CD14-positive monocyte (primary cell): ENCODE measurements around the gene AJUBA. TPM values are rescaled to one million over a fixed set of nuclear protein-coding genes. Genes with fewer than 3 reads are reported as not detected.

Experiments
- DNase-seq, 3 donors: peaks; one replicate each; pipeline ENCODE4 v3.0.0-alpha.2; 2011 to 2022
- H2AFZ ChIP-seq: 2 replicates; pipeline ENCODE4 v1.6.0; 2012; ENCODE audit warnings: mild to moderate bottlenecking, low read depth, low read length, inconsistent platforms; ENCODE audit not compliant: insufficient read depth, poor library complexity, severe bottlenecking
- H3K27ac ChIP-seq, 2 donors: 1 replicate in 1 of 2; 2 replicates in 1 of 2; pipeline ENCODE4 v1.5.1; 2012 to 2013; ENCODE audit warnings: low read length in 2 of 2, control low read depth in 1 of 2, inconsistent platforms in 1 of 2, low read depth in 1 of 2, mild to moderate bottlenecking in 1 of 2
- H3K27me3 ChIP-seq, 2 donors: one replicate each; pipeline versions ENCODE4 v1.6.0 to v1.6.1; 2011 to 2013; ENCODE audit warnings: low read length in 2 of 2; ENCODE audit not compliant: control insufficient read depth in 2 of 2, insufficient read depth in 2 of 2
- H3K36me3 ChIP-seq, 2 donors: replicated peaks in 1 of 2; 1 replicate in 1 of 2; 2 replicates in 1 of 2; pipeline versions ENCODE4 v1.5.1 to v1.6.1; 2012 to 2013; ENCODE audit warnings: low read length in 2 of 2, control low read depth in 1 of 2, inconsistent platforms in 1 of 2, mild to moderate bottlenecking in 1 of 2; ENCODE audit not compliant: insufficient read depth in 2 of 2, control insufficient read depth in 1 of 2
- H3K4me1 ChIP-seq, 2 donors: 1 replicate in 1 of 2; 2 replicates in 1 of 2; pipeline versions ENCODE4 v1.5.1 to v1.6.1; 2012 to 2013; ENCODE audit warnings: low read length in 2 of 2, control low read depth in 1 of 2, inconsistent platforms in 1 of 2, mild to moderate bottlenecking in 1 of 2, moderate library complexity in 1 of 2; ENCODE audit not compliant: insufficient read depth in 2 of 2, control insufficient read depth in 1 of 2
- H3K4me2 ChIP-seq: replicated peaks from 2 replicates; pipeline ENCODE3; 2012; ENCODE audit warnings: low read length, moderate library complexity, mild to moderate bottlenecking; ENCODE audit not compliant: poor library complexity, severe bottlenecking; ENCODE audit errors: extremely low read depth
- H3K4me3 ChIP-seq, 3 experiments: fragments of 200-600 bp in 1 of 3; sonication (generic) in 1 of 3; replicated peaks in 1 of 3; 1 replicate in 2 of 3; 2 replicates in 1 of 3; pipeline ENCODE4 v1.5.1; 2011 to 2013; ENCODE audit warnings: low read length in 3 of 3, mild to moderate bottlenecking in 3 of 3, control low read depth in 2 of 3, low read depth in 2 of 3, inconsistent platforms in 1 of 3, moderate library complexity in 1 of 3
- H3K79me2 ChIP-seq: 2 replicates; pipeline ENCODE4 v1.6.0; 2012; ENCODE audit warnings: mild to moderate bottlenecking, control low read depth, inconsistent platforms, low read length, moderate library complexity; ENCODE audit not compliant: insufficient read depth
- H3K9ac ChIP-seq: 2 replicates; pipeline ENCODE4 v1.6.0; 2017; ENCODE audit warnings: low read length, mild to moderate bottlenecking; ENCODE audit not compliant: insufficient read depth, poor library complexity, severe bottlenecking
- H3K9me3 ChIP-seq, 2 donors: replicated peaks in 1 of 2; 1 replicate in 1 of 2; 2 replicates in 1 of 2; pipeline versions ENCODE4 v1.5.1 to v1.6.1; 2012 to 2013; ENCODE audit warnings: low read length in 2 of 2, control low read depth in 1 of 2; ENCODE audit not compliant: control insufficient read depth in 1 of 2, insufficient read depth in 1 of 2
- H4K20me1 ChIP-seq: 2 replicates; pipeline ENCODE4 v1.6.0; 2012; ENCODE audit warnings: mild to moderate bottlenecking, low read length, control low read depth, moderate library complexity; ENCODE audit not compliant: insufficient read depth
- H3K27ac Mint-ChIP-seq, 7 donors: one replicate each; pipeline ENCODE4 v1.8.0; 2020; ENCODE audit warnings: mild to moderate bottlenecking in 7 of 7, mixed read lengths in 7 of 7, moderate library complexity in 6 of 7, inconsistent platforms in 2 of 7
- H3K27me3 Mint-ChIP-seq, 3 donors: one replicate each; pipeline ENCODE4 v1.8.0; 2021 to 2022; ENCODE audit warnings: low read depth in 3 of 3, mild to moderate bottlenecking in 3 of 3, mixed read lengths in 3 of 3, moderate library complexity in 3 of 3, inconsistent platforms in 1 of 3
- H3K36me3 Mint-ChIP-seq, 2 donors: one replicate each; pipeline ENCODE4 v1.8.0; 2020; ENCODE audit warnings: mixed read lengths in 2 of 2, inconsistent platforms in 1 of 2, mild to moderate bottlenecking in 1 of 2
- H3K4me1 Mint-ChIP-seq: one replicate; pipeline ENCODE4 v1.8.0; 2020; ENCODE audit warnings: mild to moderate bottlenecking, mixed read lengths
- H3K4me3 Mint-ChIP-seq, 2 donors: one replicate each; pipeline ENCODE4 v1.8.0; 2020; ENCODE audit warnings: mild to moderate bottlenecking in 2 of 2, mixed read lengths in 2 of 2, moderate library complexity in 1 of 2
- H3K9me3 Mint-ChIP-seq, 7 donors: one replicate each; pipeline ENCODE4 v1.8.0; 2020 to 2022; ENCODE audit warnings: mixed read lengths in 7 of 7, mild to moderate bottlenecking in 6 of 7, moderate library complexity in 6 of 7, inconsistent platforms in 2 of 7
- CTCF ChIP-seq: fragments of 200-600 bp; IDR thresholded peaks from one replicate; pipeline ENCODE4 v1.8.0; 2022; ENCODE audit warnings: antibody characterized with exemption, mild to moderate bottlenecking
- WGBS: methylation state at CpG from one replicate; pipeline ENCODE4 v1.1.5; 2013; ENCODE audit warnings: missing lambda C conversion rate; ENCODE audit not compliant: insufficient coverage; 5-methylcytosine and 5-hydroxymethylcytosine counted together
- intact Hi-C, 2 donors: fragments of 100-400 bp; cut with micrococcal nuclease; formaldehyde crosslinking; loops; one replicate each; pipeline versions ENCODE4 v1.15.0 to v1.15.1; 2023
- polyA plus RNA-seq, 3 donors: library from polyadenylated mRNA; depleted of rRNA in 1 of 3; unstranded in 2 of 3; stranded (reverse) in 1 of 3; fragments of 300-500 nt in 2 of 3; fragments of >200 nt in 1 of 3; fragmentation: Illumina TruSeq in 2 of 3; gene quantifications; 1 replicate in 2 of 3; 2 replicates in 1 of 3; pipeline ENCODE4 v1.2.3, GENCODE V29; 2012 to 2021

Gene AJUBA
- polyA plus RNA-seq, 3 donors, result 0.04 TPM; not detected in 2

GRCh38 chr14:23009483-23009938 lies 27.2 kb upstream of the AJUBA start:
- H3K9ac ChIP-seq, result peak overlapping the region; percentile 76
- peak overlapping the region; percentile 88 for H2AFZ ChIP-seq
- H3K4me3 Mint-ChIP-seq, result peak overlapping the region; percentile 94 to 98
- H3K36me3 ChIP-seq, result no peaks in the 10 kb centered on the region
- H3K4me1 Mint-ChIP-seq, result peaks cover 21% of the 10 kb centered on the region
- peak overlapping the region; percentile 41 to 88 for H3K27ac ChIP-seq
- H3K27me3 ChIP-seq, result no peaks in the 10 kb centered on the region
- intact Hi-C loops, result loop anchor here in 1 of 2 donors (2.0 to 10.0 kb wide), 2 partner anchors 25 to 1435 kb away; partner anchors contain the start of gene SDR39U1
- H3K4me3 ChIP-seq, result peak overlapping the region; percentile 67 to 97 (median 86)
- H3K36me3 Mint-ChIP-seq, result peaks cover 0 to 4% of the 10 kb centered on the region in 2 donors
- no peak for TF ChIP-seq CTCF
- peak overlapping the region; percentile 76 for H3K4me2 ChIP-seq
- peaks cover 0 to 2% (median 0%) of the 10 kb centered on the region in 3 donors for H3K27me3 Mint-ChIP-seq
- H3K27ac Mint-ChIP-seq, result peak overlapping the region; percentile 93 to 100 (median 98)
- H4K20me1 ChIP-seq, result no peaks in the 10 kb centered on the region
- peaks cover 30 to 40% of the 10 kb centered on the region in 2 donors for H3K4me1 ChIP-seq
- no peak for DNase-seq
- H3K9me3 Mint-ChIP-seq, result no peaks in the 10 kb centered on the region
- H3K79me2 ChIP-seq, result peaks cover 26% of the 10 kb centered on the region
- no peaks in the 10 kb centered on the region for H3K9me3 ChIP-seq
- no CpG with 5 or more reads among the region's 8 CpGs for WGBS

GRCh38 chr14:23008831-23009230 lies 26.5 kb upstream of the AJUBA start:
- H3K9ac ChIP-seq, result no peak overlapping the region
- peaks cover 30 to 40% of the 10 kb centered on the region in 2 donors for H3K4me1 ChIP-seq
- intact Hi-C loops, result loop anchor here in 1 of 2 donors (2.0 to 10.0 kb wide), 2 partner anchors 24 to 1436 kb away; partner anchors contain the start of gene SDR39U1
- peak overlapping the region in 1 of 3 experiments; percentile 86 for H3K4me3 ChIP-seq
- Mint-ChIP-seq H3K36me3 (peaks cover 0 to 4% of the 10 kb centered on the region in 2 donors), H3K27me3 (peaks cover 0 to 2% (median 0%) of the 10 kb centered on the region in 3 donors), H3K4me3 (no peak overlapping the region), H3K27ac (peak overlapping the region in 5 of 7 donors; percentile 22 to 95 (median 80)), H3K9me3 (no peaks in the 10 kb centered on the region), H3K4me1 (peaks cover 21% of the 10 kb centered on the region)
- H2AFZ ChIP-seq, result no peak overlapping the region
- no peaks in the 10 kb centered on the region for H4K20me1 ChIP-seq
- 8% methylated on average over 3 of the region's 3 CpGs for WGBS
- peak overlapping the region in 1 of 2 donors; percentile 88 for H3K27ac ChIP-seq
- peaks cover 26% of the 10 kb centered on the region for H3K79me2 ChIP-seq
- no peaks in the 10 kb centered on the region for H3K9me3 ChIP-seq
- H3K4me2 ChIP-seq, result peak overlapping the region; percentile 76
- no peaks in the 10 kb centered on the region for H3K36me3 ChIP-seq
- TF ChIP-seq CTCF, result no peak
- H3K27me3 ChIP-seq, result no peaks in the 10 kb centered on the region
- DNase-seq, result no peak
